WTC11 (cell line): ENCODE measurements around the gene LCN15. TPM values are rescaled to one million over a fixed set of nuclear protein-coding genes. Genes with fewer than 3 reads are reported as not detected.

Experiments used
- ATAC-seq: fragments of 200-7000 bp; cut with Tn5 transposase; 2 replicates; pipeline ENCODE4 v1.10.0; 2021; ENCODE audit warnings: mild to moderate bottlenecking, moderate library complexity
- CTCF ChIA-PET: fragments of 300-600 bp; sonication (Branson Sonifier 250); formaldehyde crosslinking; loops from one replicate; lab custom pipeline; 2021; ENCODE audit warnings: antibody characterized with exemption; lab: Charles Lee
- POLR2A ChIA-PET: fragments of 350-600 bp; sonication (Branson Sonifier 250); formaldehyde crosslinking; loops from one replicate; lab custom pipeline; 2021; ENCODE audit warnings: antibody characterized with exemption; lab: Charles Lee
- DNase-seq: peaks from one replicate; pipeline ENCODE4 v3.0.0; 2021; ENCODE audit warnings: low spot score
- H3K27ac Mint-ChIP-seq: 2 replicates; pipeline ENCODE4 v1.8.0; 2021; ENCODE audit warnings: mixed read lengths
- H3K27me3 Mint-ChIP-seq: 2 replicates; pipeline ENCODE4 v1.8.0; 2021; ENCODE audit warnings: low read depth, mild to moderate bottlenecking, moderate library complexity, mixed read lengths
- H3K36me3 Mint-ChIP-seq: 2 replicates; pipeline ENCODE4 v1.8.0; 2021; ENCODE audit warnings: mixed read lengths
- H3K4me1 Mint-ChIP-seq: 2 replicates; pipeline ENCODE4 v1.8.0; 2022; ENCODE audit warnings: mixed read lengths
- H3K4me3 Mint-ChIP-seq: 2 replicates; pipeline ENCODE4 v1.8.0; 2021; ENCODE audit warnings: mild to moderate bottlenecking, moderate library complexity, mixed read lengths
- H3K9me3 Mint-ChIP-seq: 2 replicates; pipeline ENCODE4 v1.8.0; 2021; ENCODE audit warnings: mixed read lengths
- CREM ChIP-seq: sonication (generic); formaldehyde crosslinking; IDR thresholded peaks from 2 replicates; pipeline ENCODE4 v1.8.1; 2022; ENCODE audit warnings: mild to moderate bottlenecking, missing genetic modification reagents, moderate library complexity
- EMX1 ChIP-seq: fragments of 250-450 bp; sonication (Bioruptor Pico); IDR thresholded peaks from 2 replicates; pipeline ENCODE4 v1.8.0; 2021; ENCODE audit warnings: mild to moderate bottlenecking
- ESRRA ChIP-seq: sonication (generic); formaldehyde crosslinking; IDR thresholded peaks from 2 replicates; pipeline ENCODE4 v1.8.1; 2022; ENCODE audit warnings: mild to moderate bottlenecking, missing genetic modification reagents, borderline replicate concordance
- HMGXB4 ChIP-seq: sonication (generic); formaldehyde crosslinking; IDR thresholded peaks from 2 replicates; pipeline ENCODE4 v1.8.1; 2023; ENCODE audit warnings: mild to moderate bottlenecking, moderate library complexity, missing genetic modification reagents
- MAX ChIP-seq: sonication (generic); formaldehyde crosslinking; IDR thresholded peaks from 2 replicates; pipeline ENCODE4 v1.8.0; 2022; ENCODE audit warnings: mild to moderate bottlenecking, missing genetic modification reagents
- MLX ChIP-seq: sonication (generic); formaldehyde crosslinking; IDR thresholded peaks from 2 replicates; pipeline ENCODE4 v1.8.1; 2023; ENCODE audit warnings: mild to moderate bottlenecking, missing genetic modification reagents, moderate library complexity
- PRRX2 ChIP-seq: fragments of 250-450 bp; sonication (Bioruptor Pico); IDR thresholded peaks from 2 replicates; pipeline ENCODE4 v1.8.0; 2021; ENCODE audit warnings: mild to moderate bottlenecking
- ZNF263 ChIP-seq: sonication (generic); formaldehyde crosslinking; IDR thresholded peaks from 2 replicates; pipeline ENCODE4 v1.8.1; 2022; ENCODE audit warnings: low read depth, mild to moderate bottlenecking, moderate library complexity, missing genetic modification reagents
- ZNF416 ChIP-seq: fragments of 250-450 bp; sonication (Bioruptor Pico); IDR thresholded peaks from 2 replicates; pipeline ENCODE4 v1.9.0; 2021; ENCODE audit warnings: mild to moderate bottlenecking, inconsistent platforms
- total RNA-seq: library from RNA; stranded (reverse); gene quantifications from 3 replicates; pipeline ENCODE4 v1.2.3, GENCODE V29; 2021
- TF ChIP-seq, protein P1 (sequence below): sonication (generic); formaldehyde crosslinking; IDR thresholded peaks from 2 replicates; pipeline ENCODE4 v1.8.0; 2022; ENCODE audit warnings: mild to moderate bottlenecking, missing genetic modification reagents
- TF ChIP-seq, protein P2 (sequence below): sonication (generic); formaldehyde crosslinking; IDR thresholded peaks from 2 replicates; pipeline ENCODE4 v1.8.1; 2023; ENCODE audit warnings: mild to moderate bottlenecking, missing genetic modification reagents, moderate library complexity
- TF ChIP-seq, protein P3 (sequence below): fragments of 250-450 bp; sonication (Bioruptor Pico); IDR thresholded peaks from 2 replicates; pipeline ENCODE4 v1.9.0; 2021; ENCODE audit warnings: mild to moderate bottlenecking, borderline replicate concordance
- TF ChIP-seq, protein P4 (sequence below): sonication (generic); formaldehyde crosslinking; IDR thresholded peaks from 2 replicates; pipeline ENCODE4 v1.8.0; 2022; ENCODE audit warnings: missing genetic modification reagents
- TF ChIP-seq, protein P5 (sequence below): sonication (generic); formaldehyde crosslinking; IDR thresholded peaks from 2 replicates; pipeline ENCODE4 v1.8.0; 2023; ENCODE audit warnings: missing genetic modification reagents

Gene LCN15
- total RNA-seq, 1 experiment from 2014 or later = 0.52 TPM

- no peak overlapping the region for H3K4me3 Mint-ChIP-seq
- H3K9me3 Mint-ChIP-seq = no peaks in the 10 kb centered on the region
- H3K4me1 Mint-ChIP-seq = peaks cover 17% of the 10 kb centered on the region
- no peak overlapping the region for H3K27ac Mint-ChIP-seq
- no peak for DNase-seq
- H3K27me3 Mint-ChIP-seq = no peaks in the 10 kb centered on the region
- CTCF ChIA-PET = interaction anchor here (1.4 to 2.9 kb wide), 4 partner anchors 9 to 307 kb away, joined by 3 to 12 read pairs (median 8); partner anchors contain the start of genes LCN10 and LCN8
- POLR2A ChIA-PET = interaction anchor here (0.6 to 1.5 kb wide), 2 partner anchors 9 to 47 kb away, joined by 4 to 6 read pairs; no protein-coding TSS in a partner anchor
- peaks cover 36% of the 10 kb centered on the region for H3K36me3 Mint-ChIP-seq
- peak; percentile 1 for ATAC-seq
- TF ChIP-seq, protein P1, sequence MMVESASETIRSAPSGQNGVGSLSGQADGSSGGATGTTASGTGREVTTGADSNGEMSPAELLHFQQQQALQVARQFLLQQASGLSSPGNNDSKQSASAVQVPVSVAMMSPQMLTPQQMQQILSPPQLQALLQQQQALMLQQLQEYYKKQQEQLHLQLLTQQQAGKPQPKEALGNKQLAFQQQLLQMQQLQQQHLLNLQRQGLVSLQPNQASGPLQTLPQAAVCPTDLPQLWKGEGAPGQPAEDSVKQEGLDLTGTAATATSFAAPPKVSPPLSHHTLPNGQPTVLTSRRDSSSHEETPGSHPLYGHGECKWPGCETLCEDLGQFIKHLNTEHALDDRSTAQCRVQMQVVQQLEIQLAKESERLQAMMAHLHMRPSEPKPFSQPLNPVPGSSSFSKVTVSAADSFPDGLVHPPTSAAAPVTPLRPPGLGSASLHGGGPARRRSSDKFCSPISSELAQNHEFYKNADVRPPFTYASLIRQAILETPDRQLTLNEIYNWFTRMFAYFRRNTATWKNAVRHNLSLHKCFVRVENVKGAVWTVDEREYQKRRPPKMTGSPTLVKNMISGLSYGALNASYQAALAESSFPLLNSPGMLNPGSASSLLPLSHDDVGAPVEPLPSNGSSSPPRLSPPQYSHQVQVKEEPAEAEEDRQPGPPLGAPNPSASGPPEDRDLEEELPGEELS (CRISPR knock-in tag) = no peak
- TF ChIP-seq ZNF416 (CRISPR knock-in tag) = peak; percentile 18; the same call in 1 of the 2 replicates
- TF ChIP-seq EMX1 (CRISPR knock-in tag) = no peak
- TF ChIP-seq ESRRA (CRISPR knock-in tag) = 0 out of 2 replicates have a peak, but pooled peaks have one; percentile 20
- TF ChIP-seq MAX (CRISPR knock-in tag) = no peak
- TF ChIP-seq, protein P2, sequence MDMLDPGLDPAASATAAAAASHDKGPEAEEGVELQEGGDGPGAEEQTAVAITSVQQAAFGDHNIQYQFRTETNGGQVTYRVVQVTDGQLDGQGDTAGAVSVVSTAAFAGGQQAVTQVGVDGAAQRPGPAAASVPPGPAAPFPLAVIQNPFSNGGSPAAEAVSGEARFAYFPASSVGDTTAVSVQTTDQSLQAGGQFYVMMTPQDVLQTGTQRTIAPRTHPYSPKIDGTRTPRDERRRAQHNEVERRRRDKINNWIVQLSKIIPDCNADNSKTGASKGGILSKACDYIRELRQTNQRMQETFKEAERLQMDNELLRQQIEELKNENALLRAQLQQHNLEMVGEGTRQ = 0 out of 2 replicates have a peak, but pooled peaks have one; percentile 3
- TF ChIP-seq HMGXB4 (CRISPR knock-in tag) = no peak
- TF ChIP-seq, protein P3, sequence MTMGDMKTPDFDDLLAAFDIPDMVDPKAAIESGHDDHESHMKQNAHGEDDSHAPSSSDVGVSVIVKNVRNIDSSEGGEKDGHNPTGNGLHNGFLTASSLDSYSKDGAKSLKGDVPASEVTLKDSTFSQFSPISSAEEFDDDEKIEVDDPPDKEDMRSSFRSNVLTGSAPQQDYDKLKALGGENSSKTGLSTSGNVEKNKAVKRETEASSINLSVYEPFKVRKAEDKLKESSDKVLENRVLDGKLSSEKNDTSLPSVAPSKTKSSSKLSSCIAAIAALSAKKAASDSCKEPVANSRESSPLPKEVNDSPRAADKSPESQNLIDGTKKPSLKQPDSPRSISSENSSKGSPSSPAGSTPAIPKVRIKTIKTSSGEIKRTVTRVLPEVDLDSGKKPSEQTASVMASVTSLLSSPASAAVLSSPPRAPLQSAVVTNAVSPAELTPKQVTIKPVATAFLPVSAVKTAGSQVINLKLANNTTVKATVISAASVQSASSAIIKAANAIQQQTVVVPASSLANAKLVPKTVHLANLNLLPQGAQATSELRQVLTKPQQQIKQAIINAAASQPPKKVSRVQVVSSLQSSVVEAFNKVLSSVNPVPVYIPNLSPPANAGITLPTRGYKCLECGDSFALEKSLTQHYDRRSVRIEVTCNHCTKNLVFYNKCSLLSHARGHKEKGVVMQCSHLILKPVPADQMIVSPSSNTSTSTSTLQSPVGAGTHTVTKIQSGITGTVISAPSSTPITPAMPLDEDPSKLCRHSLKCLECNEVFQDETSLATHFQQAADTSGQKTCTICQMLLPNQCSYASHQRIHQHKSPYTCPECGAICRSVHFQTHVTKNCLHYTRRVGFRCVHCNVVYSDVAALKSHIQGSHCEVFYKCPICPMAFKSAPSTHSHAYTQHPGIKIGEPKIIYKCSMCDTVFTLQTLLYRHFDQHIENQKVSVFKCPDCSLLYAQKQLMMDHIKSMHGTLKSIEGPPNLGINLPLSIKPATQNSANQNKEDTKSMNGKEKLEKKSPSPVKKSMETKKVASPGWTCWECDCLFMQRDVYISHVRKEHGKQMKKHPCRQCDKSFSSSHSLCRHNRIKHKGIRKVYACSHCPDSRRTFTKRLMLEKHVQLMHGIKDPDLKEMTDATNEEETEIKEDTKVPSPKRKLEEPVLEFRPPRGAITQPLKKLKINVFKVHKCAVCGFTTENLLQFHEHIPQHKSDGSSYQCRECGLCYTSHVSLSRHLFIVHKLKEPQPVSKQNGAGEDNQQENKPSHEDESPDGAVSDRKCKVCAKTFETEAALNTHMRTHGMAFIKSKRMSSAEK (CRISPR knock-in tag) = no peak
- TF ChIP-seq, all 79 proteins: peak for 3
These were observed 42.0 kb downstream of the LCN15 start for GRCh38 chr9:136722093-136722968.

DNA sequence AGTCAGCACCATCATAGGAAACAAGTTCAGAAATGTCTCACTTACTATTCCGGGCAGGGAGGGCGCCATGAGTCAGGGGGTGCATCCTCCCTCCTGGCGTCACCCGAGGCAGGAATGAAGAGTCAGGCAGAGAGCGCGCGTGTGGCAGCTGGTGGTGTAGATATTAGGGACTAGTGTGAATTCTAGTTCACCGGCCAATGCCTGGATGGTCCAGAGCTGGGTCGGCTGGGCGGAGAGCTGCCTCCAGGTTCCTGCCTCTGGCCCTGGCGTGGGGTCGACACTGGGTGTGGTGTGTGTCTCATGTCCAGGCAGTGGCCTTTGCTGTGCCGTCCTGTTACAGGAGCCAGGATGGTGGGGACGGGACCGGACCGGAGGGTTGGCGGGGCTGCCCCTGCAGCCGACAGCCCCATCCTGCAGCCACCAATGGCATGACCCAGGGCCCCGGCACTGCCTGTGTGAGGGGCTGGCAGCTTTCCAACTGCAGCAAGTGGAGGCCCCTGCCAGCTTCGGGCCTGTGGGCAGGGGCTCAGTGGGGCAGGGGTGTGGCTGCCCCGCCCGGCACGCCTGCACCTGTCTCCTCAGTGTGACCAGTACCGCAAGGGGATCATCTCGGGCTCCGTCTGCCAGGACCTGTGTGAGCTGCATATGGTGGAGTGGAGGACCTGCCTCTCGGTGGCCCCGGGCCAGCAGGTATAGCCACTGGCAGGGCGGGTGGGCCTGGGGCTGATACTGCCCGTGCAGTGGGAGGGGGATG is 42.8 kb downstream of the LCN15 start:
- DNase-seq = no peak
- CTCF ChIA-PET = interaction anchor here (0.7 to 3.0 kb wide), 6 partner anchors 7 to 314 kb away, joined by 3 to 17 read pairs (median 8); partner anchors contain the start of genes LCN10 and LCN8
- TF ChIP-seq ZNF263 (CRISPR knock-in tag) (no peak), PRRX2 (CRISPR knock-in tag) (no peak), CREM (CRISPR knock-in tag) (no peak), MLX (CRISPR knock-in tag) (0 out of 2 replicates have a peak, but pooled peaks have one; percentile 6)
- TF ChIP-seq, protein P4, sequence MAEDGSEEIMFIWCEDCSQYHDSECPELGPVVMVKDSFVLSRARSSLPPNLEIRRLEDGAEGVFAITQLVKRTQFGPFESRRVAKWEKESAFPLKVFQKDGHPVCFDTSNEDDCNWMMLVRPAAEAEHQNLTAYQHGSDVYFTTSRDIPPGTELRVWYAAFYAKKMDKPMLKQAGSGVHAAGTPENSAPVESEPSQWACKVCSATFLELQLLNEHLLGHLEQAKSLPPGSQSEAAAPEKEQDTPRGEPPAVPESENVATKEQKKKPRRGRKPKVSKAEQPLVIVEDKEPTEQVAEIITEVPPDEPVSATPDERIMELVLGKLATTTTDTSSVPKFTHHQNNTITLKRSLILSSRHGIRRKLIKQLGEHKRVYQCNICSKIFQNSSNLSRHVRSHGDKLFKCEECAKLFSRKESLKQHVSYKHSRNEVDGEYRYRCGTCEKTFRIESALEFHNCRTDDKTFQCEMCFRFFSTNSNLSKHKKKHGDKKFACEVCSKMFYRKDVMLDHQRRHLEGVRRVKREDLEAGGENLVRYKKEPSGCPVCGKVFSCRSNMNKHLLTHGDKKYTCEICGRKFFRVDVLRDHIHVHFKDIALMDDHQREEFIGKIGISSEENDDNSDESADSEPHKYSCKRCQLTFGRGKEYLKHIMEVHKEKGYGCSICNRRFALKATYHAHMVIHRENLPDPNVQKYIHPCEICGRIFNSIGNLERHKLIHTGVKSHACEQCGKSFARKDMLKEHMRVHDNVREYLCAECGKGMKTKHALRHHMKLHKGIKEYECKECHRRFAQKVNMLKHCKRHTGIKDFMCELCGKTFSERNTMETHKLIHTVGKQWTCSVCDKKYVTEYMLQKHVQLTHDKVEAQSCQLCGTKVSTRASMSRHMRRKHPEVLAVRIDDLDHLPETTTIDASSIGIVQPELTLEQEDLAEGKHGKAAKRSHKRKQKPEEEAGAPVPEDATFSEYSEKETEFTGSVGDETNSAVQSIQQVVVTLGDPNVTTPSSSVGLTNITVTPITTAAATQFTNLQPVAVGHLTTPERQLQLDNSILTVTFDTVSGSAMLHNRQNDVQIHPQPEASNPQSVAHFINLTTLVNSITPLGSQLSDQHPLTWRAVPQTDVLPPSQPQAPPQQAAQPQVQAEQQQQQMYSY (CRISPR knock-in tag) = no peak
- TF ChIP-seq, protein P5, sequence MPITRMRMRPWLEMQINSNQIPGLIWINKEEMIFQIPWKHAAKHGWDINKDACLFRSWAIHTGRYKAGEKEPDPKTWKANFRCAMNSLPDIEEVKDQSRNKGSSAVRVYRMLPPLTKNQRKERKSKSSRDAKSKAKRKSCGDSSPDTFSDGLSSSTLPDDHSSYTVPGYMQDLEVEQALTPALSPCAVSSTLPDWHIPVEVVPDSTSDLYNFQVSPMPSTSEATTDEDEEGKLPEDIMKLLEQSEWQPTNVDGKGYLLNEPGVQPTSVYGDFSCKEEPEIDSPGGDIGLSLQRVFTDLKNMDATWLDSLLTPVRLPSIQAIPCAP = no peak

More for the DNA sequence above, 42.8 kb downstream of the LCN15 start:
- peaks cover 31% of the 10 kb centered on the region for H3K36me3 Mint-ChIP-seq
- H3K4me3 Mint-ChIP-seq = no peak overlapping the region
- peaks cover 12% of the 10 kb centered on the region for H3K4me1 Mint-ChIP-seq
- H3K27ac Mint-ChIP-seq = no peak overlapping the region
- POLR2A ChIA-PET = interaction anchor here (0.5 kb wide), 1 partner anchor 40 kb away, joined by 3 read pairs; no protein-coding TSS in a partner anchor
- H3K9me3 Mint-ChIP-seq = no peaks in the 10 kb centered on the region
- H3K27me3 Mint-ChIP-seq = no peaks in the 10 kb centered on the region
- ATAC-seq = peak; percentile 1
